NCI-H1092 (cell line): ENCODE results near the gene CTNNA3.

ENCODE experiments used
- DNase-seq: peaks from one replicate; lab custom pipeline; 2025; lab: John Stamatoyannopoulos, UW

Gene CTNNA3

GRCh38 chr10:66535439-66535838 lies 1160.6 kb downstream of the CTNNA3 start:
- no peak for DNase-seq

GRCh38 chr10:66534866-66535265 lies 1161.1 kb downstream of the CTNNA3 start:
- no peak for DNase-seq

GRCh38 chr10:66521506-66521905 lies 1174.5 kb downstream of the CTNNA3 start:
- no peak for DNase-seq

GRCh38 chr10:66519616-66520015 lies 1176.4 kb downstream of the CTNNA3 start:
- no peak for DNase-seq

GRCh38 chr10:66514666-66515065 lies 1181.3 kb downstream of the CTNNA3 start:
- no peak for DNase-seq

- no peak for DNase-seq
These were observed 1182.5 kb downstream of the CTNNA3 start for GRCh38 chr10:66513504-66513903.

- DNase-seq, result no peak
These were observed 1190.9 kb downstream of the CTNNA3 start for GRCh38 chr10:66505003-66505657.

GRCh38 chr10:66501356-66501755 lies 1194.6 kb downstream of the CTNNA3 start:
- no peak for DNase-seq

- no peak for DNase-seq
These were observed 1212.0 kb downstream of the CTNNA3 start for GRCh38 chr10:66483966-66484365.

- no peak for DNase-seq
These were observed 1223.8 kb downstream of the CTNNA3 start for GRCh38 chr10:66472156-66472555.

GRCh38 chr10:66467042-66467441 lies 1229.0 kb downstream of the CTNNA3 start:
- DNase-seq, result no peak

GRCh38 chr10:66466622-66467021 lies 1229.4 kb downstream of the CTNNA3 start:
- no peak for DNase-seq

GRCh38 chr10:66463611-66464010 lies 1232.4 kb downstream of the CTNNA3 start:
- no peak for DNase-seq

GRCh38 chr10:66457629-66458028 lies 1238.4 kb downstream of the CTNNA3 start:
- DNase-seq, result no peak

GRCh38 chr10:66455304-66455703 lies 1240.7 kb downstream of the CTNNA3 start:
- DNase-seq, result no peak

- no peak for DNase-seq
These were observed 1255.4 kb downstream of the CTNNA3 start for GRCh38 chr10:66440568-66440967.

GRCh38 chr10:66414943-66415342 lies 1281.1 kb downstream of the CTNNA3 start:
- DNase-seq, result no peak

GRCh38 chr10:66405566-66405965 lies 1290.4 kb downstream of the CTNNA3 start:
- DNase-seq, result no peak

GRCh38 chr10:66398669-66399068 lies 1297.3 kb downstream of the CTNNA3 start:
- no peak for DNase-seq

- no peak for DNase-seq
These were observed 1301.5 kb downstream of the CTNNA3 start for GRCh38 chr10:66394342-66395063.

GRCh38 chr10:66390926-66391325 lies 1305.1 kb downstream of the CTNNA3 start:
- no peak for DNase-seq

GRCh38 chr10:66381045-66381444 lies 1315.0 kb downstream of the CTNNA3 start:
- DNase-seq, result no peak

GRCh38 chr10:66378117-66378876 lies 1317.7 kb downstream of the CTNNA3 start:
- no peak for DNase-seq
